ENCODE results near the gene USP5. TPM values are rescaled to one million over a fixed set of nuclear protein-coding genes. Genes with fewer than 3 reads are reported as not detected.
A peak's percentile ranks its signal among the peaks of the same experiment; 100 is the strongest.
"Not testable (repeated sequence)": the region's sequence is repeated elsewhere in the genome, so short reads cannot be mapped to it uniquely, and the experiment has no call there.

USP5 gene
- total RNA-seq, 1 experiment from 2014 or later: 308 TPM

- no peak for DNase-seq
- Histone ChIP-seq H3K27ac (no peak overlapping the region), H3K4me2 (no peak overlapping the region), H3K36me3 (ENCODE audit: low read depth) (no peaks in the 10 kb centered on the region), H3K9me2 (ENCODE audit: insufficient read depth) (no peaks in the 10 kb centered on the region), H3K9me3 (ENCODE audit: insufficient read depth, low read depth) (no peaks in the 10 kb centered on the region), H4K20me1 (ENCODE audit: insufficient read depth) (no peaks in the 10 kb centered on the region), H3K27me3 (ENCODE audit: insufficient read depth, low read depth) (no peaks in the 10 kb centered on the region), H2AFZ (no peak overlapping the region), H3K79me2 (ENCODE audit: low read depth) (no peaks in the 10 kb centered on the region), H3K4me3 (no peak overlapping the region), H3F3A (ENCODE audit: insufficient read depth, low read depth) (peaks cover 4% of the 10 kb centered on the region; the same call in 1 of the 2 replicates), H3K4me1 (replicated peaks; ENCODE audit: insufficient read depth) (0 out of 2 replicates have a peak, but pooled peaks cover 5% of the 10 kb centered on the region)
- TF ChIP-seq, protein P1, sequence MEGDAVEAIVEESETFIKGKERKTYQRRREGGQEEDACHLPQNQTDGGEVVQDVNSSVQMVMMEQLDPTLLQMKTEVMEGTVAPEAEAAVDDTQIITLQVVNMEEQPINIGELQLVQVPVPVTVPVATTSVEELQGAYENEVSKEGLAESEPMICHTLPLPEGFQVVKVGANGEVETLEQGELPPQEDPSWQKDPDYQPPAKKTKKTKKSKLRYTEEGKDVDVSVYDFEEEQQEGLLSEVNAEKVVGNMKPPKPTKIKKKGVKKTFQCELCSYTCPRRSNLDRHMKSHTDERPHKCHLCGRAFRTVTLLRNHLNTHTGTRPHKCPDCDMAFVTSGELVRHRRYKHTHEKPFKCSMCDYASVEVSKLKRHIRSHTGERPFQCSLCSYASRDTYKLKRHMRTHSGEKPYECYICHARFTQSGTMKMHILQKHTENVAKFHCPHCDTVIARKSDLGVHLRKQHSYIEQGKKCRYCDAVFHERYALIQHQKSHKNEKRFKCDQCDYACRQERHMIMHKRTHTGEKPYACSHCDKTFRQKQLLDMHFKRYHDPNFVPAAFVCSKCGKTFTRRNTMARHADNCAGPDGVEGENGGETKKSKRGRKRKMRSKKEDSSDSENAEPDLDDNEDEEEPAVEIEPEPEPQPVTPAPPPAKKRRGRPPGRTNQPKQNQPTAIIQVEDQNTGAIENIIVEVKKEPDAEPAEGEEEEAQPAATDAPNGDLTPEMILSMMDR (conservative IDR thresholded peaks at IDR 0.05): no peak
- no peak for TF ChIP-seq EZH2 (IDR thresholded peaks at IDR 0.05; ENCODE audit: low read depth)
- no TSS peak for BruUV-seq (replicated peaks)
- intact Hi-C loops (cut with micrococcal nuclease; ENCODE audit: unreplicated experiment): no loop called here
- POLR2A ChIA-PET (ENCODE audit: unreplicated experiment): no interaction called here
- CTCF ChIA-PET: interaction anchor here (0.6 kb wide), 1 partner anchor 147 kb away, joined by 5 read pairs; no protein-coding TSS in a partner anchor
Measured at GRCh38 chr12:6883683-6884082, 31.7 kb downstream of the USP5 start.

GRCh38 chr12:6884539-6884938 lies 32.6 kb downstream of the USP5 start:
- intact Hi-C loops (cut with micrococcal nuclease; ENCODE audit: unreplicated experiment): no loop called here
- Histone ChIP-seq H3K4me3 (no peak overlapping the region), H3F3A (ENCODE audit: insufficient read depth, low read depth) (peaks cover 7% of the 10 kb centered on the region; the same call in 1 of the 2 replicates), H3K9me2 (ENCODE audit: insufficient read depth) (no peaks in the 10 kb centered on the region), H3K4me2 (no peak overlapping the region), H3K27ac (no peak overlapping the region), H3K9me3 (ENCODE audit: insufficient read depth, low read depth) (no peaks in the 10 kb centered on the region), H4K20me1 (ENCODE audit: insufficient read depth) (no peaks in the 10 kb centered on the region), H3K4me1 (replicated peaks; ENCODE audit: insufficient read depth) (0 out of 2 replicates have a peak, but pooled peaks cover 5% of the 10 kb centered on the region), H3K79me2 (ENCODE audit: low read depth) (no peaks in the 10 kb centered on the region), H2AFZ (no peak overlapping the region), H3K36me3 (ENCODE audit: low read depth) (no peaks in the 10 kb centered on the region), H3K27me3 (ENCODE audit: insufficient read depth, low read depth) (no peaks in the 10 kb centered on the region)
- BruUV-seq (replicated peaks): no TSS peak
- CTCF ChIA-PET: no interaction called here
- POLR2A ChIA-PET (ENCODE audit: unreplicated experiment): interaction anchor here (0.7 kb wide), 1 partner anchor 305 kb away, joined by 25 read pairs; no protein-coding TSS in a partner anchor
- DNase-seq: no peak
- TF ChIP-seq EZH2 (IDR thresholded peaks at IDR 0.05; ENCODE audit: low read depth): no peak
- TF ChIP-seq, protein P1 (conservative IDR thresholded peaks at IDR 0.05): no peak

DNA sequence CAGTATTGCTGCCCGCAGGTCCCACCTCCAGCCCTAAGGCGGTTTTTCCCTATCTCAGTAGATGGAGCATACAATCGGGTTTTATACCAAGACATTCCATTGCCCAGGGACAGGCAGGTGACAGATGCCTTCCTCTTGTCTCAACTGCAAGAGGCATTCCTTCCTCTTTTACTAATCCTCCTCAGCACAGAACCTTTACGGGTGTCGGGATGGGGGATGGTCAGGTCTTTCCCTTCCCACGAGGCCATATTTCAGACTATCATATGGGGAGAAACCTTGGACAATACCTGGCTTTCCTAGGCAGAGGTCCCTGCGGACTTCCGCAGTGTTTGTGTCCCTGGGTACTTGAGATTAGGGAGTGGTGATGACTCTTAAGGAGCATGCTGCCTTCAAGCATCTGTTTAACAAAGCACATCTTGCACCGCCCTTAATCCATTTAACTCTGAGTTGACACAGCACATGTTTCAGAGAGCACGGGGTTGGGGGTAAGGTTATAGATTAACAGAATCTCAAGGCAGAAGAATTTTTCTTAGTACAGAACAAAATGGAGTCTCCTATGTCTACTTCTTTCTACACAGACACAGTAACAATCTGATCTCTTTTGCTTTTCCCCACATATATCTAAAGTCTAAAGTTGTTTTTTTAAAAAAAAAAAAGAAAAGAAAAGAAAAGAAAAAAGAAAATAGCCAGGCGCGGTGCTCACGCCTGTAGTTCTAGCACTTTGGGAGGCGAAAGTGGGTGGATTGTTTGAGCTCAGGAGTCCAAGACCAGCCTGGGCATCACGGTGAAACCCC lies 34.5 kb downstream of the USP5 start:
- H3K9me3 ChIP-seq (ENCODE audit: insufficient read depth, low read depth); H3K36me3 ChIP-seq (ENCODE audit: low read depth); H3K4me3 ChIP-seq; H3K27ac ChIP-seq; BruUV-seq (replicated peaks); H2AFZ ChIP-seq; intact Hi-C loops (cut with micrococcal nuclease; ENCODE audit: unreplicated experiment); H3K79me2 ChIP-seq (ENCODE audit: low read depth); H3K4me2 ChIP-seq; POLR2A ChIA-PET (ENCODE audit: unreplicated experiment); H3K4me1 ChIP-seq (replicated peaks; ENCODE audit: insufficient read depth); H4K20me1 ChIP-seq (ENCODE audit: insufficient read depth); H3K9me2 ChIP-seq (ENCODE audit: insufficient read depth); H3K27me3 ChIP-seq (ENCODE audit: insufficient read depth, low read depth): not testable (repeated sequence)
- H3F3A ChIP-seq (ENCODE audit: insufficient read depth, low read depth): peaks cover 12% of the 10 kb centered on the region; the same call in 1 of the 2 replicates
- peak in 1 of 2 experiments; percentile 44 for DNase-seq
- CTCF ChIA-PET: interaction anchor here (0.6 to 1.1 kb wide), 4 partner anchors 17 to 705 kb away, joined by 3 to 8 read pairs (median 4); no protein-coding TSS in a partner anchor
